ENCODE measurements around the gene C16orf96.

- TF ChIP-seq CTCF (IDR thresholded peaks at IDR 0.05; ENCODE audit: insufficient read depth, low read length, poor library complexity, severe bottlenecking): no peak
- TF ChIP-seq EZH2phosphoT487 (conservative IDR thresholded peaks at IDR 0.05; ENCODE audit: low read length): no peak
Observed at GRCh38 chr16:4612474-4612931, 56.4 kb downstream of the C16orf96 start.

Data from SU-DHL-6 (cell line).